Activated naive CD4-positive, alpha-beta T cell treated with anti-CD3 and anti-CD28 coated beads, Interleukin-2, amount 10 ng/mL, durations not matched to agents 7 days and 5 days (primary cell): ENCODE measurements around the gene OR7D4.
"Not testable (repeated sequence)": the region's sequence is repeated elsewhere in the genome, so short reads cannot be mapped to it uniquely, and the experiment has no call there.

Experiments
- CTCF ChIA-PET: fragments of 350-600 bp; sonication (Branson Sonifier 250); formaldehyde crosslinking; loops from one replicate; lab custom pipeline; 2021; ENCODE audit warnings: antibody characterized with exemption; lab: Charles Lee
- DNase-seq: peaks from one replicate; pipeline ENCODE4 v3.0.0-alpha.2; 2020
- H3K27ac Mint-ChIP-seq: one replicate; pipeline ENCODE4 v1.8.0; 2021; ENCODE audit warnings: mild to moderate bottlenecking, moderate library complexity, mixed read lengths
- H3K27me3 Mint-ChIP-seq: one replicate; pipeline ENCODE4 v1.8.0; 2021; ENCODE audit warnings: mild to moderate bottlenecking, mixed read lengths
- H3K36me3 Mint-ChIP-seq: one replicate; pipeline ENCODE4 v1.8.0; 2021; ENCODE audit warnings: mixed read lengths
- H3K4me1 Mint-ChIP-seq: one replicate; pipeline ENCODE4 v1.8.0; 2021; ENCODE audit warnings: mixed read lengths
- H3K4me3 Mint-ChIP-seq: one replicate; pipeline ENCODE4 v1.8.0; 2021; ENCODE audit warnings: mild to moderate bottlenecking, moderate library complexity, mixed read lengths
- H3K9me3 Mint-ChIP-seq: one replicate; pipeline ENCODE4 v1.8.0; 2021; ENCODE audit warnings: mixed read lengths

The OR7D4 gene

DNA sequence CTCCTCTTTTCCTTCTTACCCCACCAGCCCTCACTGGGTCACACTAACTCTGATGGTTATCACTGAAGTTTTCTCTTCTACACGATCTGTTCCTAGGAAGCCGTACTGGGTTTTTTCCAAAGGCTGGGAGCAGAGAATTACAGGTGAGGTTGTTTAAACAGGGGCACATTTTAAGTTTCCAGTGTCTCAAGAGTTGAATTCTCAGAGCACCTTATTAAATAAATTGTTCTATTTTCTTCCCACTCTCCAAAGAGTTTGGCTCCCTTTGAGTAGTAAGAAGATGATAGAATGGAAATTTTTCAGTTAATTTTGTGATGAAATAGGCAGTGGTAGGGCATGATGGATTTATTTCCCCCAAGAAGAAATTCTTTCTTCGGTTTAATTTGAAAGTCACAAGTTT is at the start of gene OR7D4:
Gene OR7D4, minus strand, starts transcription at position 101 of the 400 bp plus-strand sequence. CDS start 4,752 bp downstream, outside the sequence.
- DNase-seq = no peak
- H3K27me3 Mint-ChIP-seq = no peaks in the 10 kb centered on the region
- CTCF ChIA-PET = no interaction called here
- H3K4me3 Mint-ChIP-seq = no peak within 1 kb of the TSS
- H3K9me3 Mint-ChIP-seq = peaks cover 16% of the 10 kb centered on the region
- H3K27ac Mint-ChIP-seq = no peak within 1 kb of the TSS
- H3K4me1 Mint-ChIP-seq = no peaks in the 10 kb centered on the region
- H3K36me3 Mint-ChIP-seq = no peaks in the 10 kb centered on the region

DNA sequence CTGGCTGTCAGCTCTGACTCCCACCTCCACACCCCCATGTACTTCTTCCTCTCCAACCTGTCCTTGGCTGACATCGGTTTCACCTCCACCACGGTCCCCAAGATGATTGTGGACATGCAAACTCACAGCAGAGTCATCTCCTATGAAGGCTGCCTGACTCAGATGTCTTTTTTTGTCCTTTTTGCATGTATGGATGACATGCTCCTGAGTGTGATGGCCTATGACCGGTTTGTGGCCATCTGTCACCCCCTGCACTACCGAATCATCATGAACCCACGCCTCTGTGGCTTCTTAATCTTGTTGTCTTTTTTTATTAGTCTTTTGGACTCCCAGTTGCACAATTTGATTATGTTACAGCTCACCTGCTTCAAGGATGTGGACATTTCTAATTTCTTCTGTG is 31.8 kb upstream of the OR7D4 start:
- Mint-ChIP-seq H3K36me3 (no peaks in the 10 kb centered on the region), H3K27ac (no peak overlapping the region), H3K4me1 (no peaks in the 10 kb centered on the region), H3K4me3 (no peak overlapping the region), H3K27me3 (no peaks in the 10 kb centered on the region), H3K9me3 (peaks cover 29% of the 10 kb centered on the region)
- CTCF ChIA-PET = no interaction called here
- no peak for DNase-seq

DNA sequence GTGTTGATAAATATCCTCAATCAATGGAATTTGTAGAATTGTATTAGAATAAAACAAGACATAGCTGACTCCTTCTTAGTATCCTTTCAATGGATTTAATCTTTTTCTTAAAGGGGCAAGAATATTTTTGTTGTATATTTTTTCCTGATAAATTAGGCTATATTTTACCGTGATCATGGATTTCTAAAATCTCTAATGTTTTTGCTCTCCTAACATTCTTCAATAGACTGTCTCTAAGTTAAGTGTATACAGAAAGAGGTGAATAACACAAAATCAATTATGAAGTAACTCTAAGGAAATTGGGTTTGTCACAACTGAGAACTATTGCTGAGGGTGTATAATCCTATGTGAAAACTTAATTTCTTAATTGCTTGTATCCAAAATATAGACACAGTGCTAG is 31.2 kb upstream of the OR7D4 start, which contains the start of gene OR7E24:
Gene OR7E24, plus strand, starts transcription at position 301 of the 400 bp plus-strand sequence. CDS start 114 bp downstream, outside the sequence.
- H3K27ac Mint-ChIP-seq = no peak within 1 kb of the TSS
- CTCF ChIA-PET = no interaction called here

DNA sequence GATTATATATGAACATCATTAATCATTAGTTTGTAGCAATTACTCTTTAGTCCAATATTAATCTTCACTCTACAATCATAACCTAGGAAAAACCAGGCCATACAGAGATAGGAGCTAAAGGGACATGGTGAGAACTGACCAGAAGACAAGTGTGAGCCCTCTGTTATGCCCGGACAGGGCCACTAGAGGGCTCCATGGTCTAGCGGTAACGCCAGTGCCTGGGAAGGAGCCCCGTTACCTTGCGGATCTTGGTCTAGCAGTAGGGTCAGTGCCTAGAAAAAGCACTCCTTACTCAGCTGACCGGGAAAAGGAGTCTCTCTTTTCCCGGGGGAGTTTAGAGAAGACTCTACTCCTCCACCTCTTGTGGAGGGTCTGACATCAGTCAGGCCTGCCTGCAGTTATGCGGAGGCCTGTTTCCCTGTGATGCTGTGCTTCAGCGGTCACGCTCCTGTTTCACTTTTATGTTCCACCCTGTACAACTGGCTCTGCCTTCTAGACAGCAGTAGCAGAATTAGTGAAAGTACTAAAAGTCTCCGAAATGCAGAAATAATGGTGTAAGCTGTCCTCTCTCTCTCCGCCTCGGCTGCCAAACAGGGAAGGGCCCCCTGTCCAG is 13.8 kb downstream of the OR7D4 start:
- peaks cover 2% of the 10 kb centered on the region for H3K4me1 Mint-ChIP-seq
- CTCF ChIA-PET = interaction anchor here (0.6 to 2.1 kb wide), 3 partner anchors 13 to 593 kb away, joined by 3 to 9 read pairs (median 7); no protein-coding TSS in a partner anchor

More for the DNA sequence above, 31.2 kb upstream of the OR7D4 start, which contains the start of gene OR7E24:
- DNase-seq = no peak
- Mint-ChIP-seq H3K36me3 (no peaks in the 10 kb centered on the region), H3K9me3 (peaks cover 26% of the 10 kb centered on the region), H3K4me3 (no peak within 1 kb of the TSS), H3K27me3 (no peaks in the 10 kb centered on the region), H3K4me1 (no peaks in the 10 kb centered on the region)

DNA sequence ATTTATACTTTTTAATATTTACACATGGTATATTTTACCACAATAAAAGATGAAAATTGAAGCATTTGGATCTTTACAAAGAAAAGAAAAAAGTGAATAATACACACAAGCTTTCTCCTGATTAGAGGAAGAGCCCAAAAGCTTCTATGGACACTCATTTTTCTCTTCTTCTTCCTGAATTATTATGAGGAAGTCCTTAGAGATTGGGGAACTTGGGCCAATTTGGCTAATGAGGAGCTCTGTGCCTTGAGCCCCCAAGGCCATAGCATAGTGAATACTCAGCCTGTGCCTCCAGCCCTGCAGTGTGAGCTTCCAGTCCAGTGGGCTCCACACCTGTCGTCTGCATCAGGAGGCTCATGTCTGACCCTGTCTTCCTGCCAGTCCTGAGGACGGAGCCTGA is 21.3 kb downstream of the OR7D4 start:
- H3K27me3 Mint-ChIP-seq, H3K4me3 Mint-ChIP-seq, H3K4me1 Mint-ChIP-seq, DNase-seq, H3K9me3 Mint-ChIP-seq, H3K36me3 Mint-ChIP-seq, CTCF ChIA-PET, H3K27ac Mint-ChIP-seq: not testable (repeated sequence)

More for the DNA sequence above, 13.8 kb downstream of the OR7D4 start:
- no peaks in the 10 kb centered on the region for H3K36me3 Mint-ChIP-seq
- no peaks in the 10 kb centered on the region for H3K9me3 Mint-ChIP-seq
- DNase-seq = peak; percentile 73
- no peak overlapping the region for H3K4me3 Mint-ChIP-seq
- no peaks in the 10 kb centered on the region for H3K27me3 Mint-ChIP-seq
- no peak overlapping the region for H3K27ac Mint-ChIP-seq

DNA sequence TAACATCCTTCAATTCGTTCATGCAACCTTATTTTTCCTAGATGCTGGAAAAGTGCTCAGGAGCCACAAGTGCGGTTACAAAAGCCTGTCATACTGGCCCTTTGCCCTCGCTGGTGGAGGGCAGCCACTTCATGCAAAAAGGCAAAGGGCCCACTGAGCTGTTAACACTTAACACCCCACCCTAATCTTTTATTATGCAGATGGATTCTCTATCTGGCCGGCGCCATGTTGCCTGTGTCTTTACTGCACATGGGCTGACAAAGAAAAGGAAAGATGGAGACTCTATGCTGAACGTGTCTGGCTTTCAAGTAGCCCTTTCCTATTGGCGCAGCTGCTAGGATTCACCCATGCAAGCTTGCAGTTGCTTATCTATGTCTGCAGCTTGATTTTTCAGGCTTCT is 29.9 kb downstream of the OR7D4 start:
- CTCF ChIA-PET = no interaction called here
- no peak overlapping the region for H3K4me3 Mint-ChIP-seq
- H3K4me1 Mint-ChIP-seq = no peaks in the 10 kb centered on the region
- peaks cover 27% of the 10 kb centered on the region for H3K9me3 Mint-ChIP-seq
- no peaks in the 10 kb centered on the region for H3K36me3 Mint-ChIP-seq
- no peaks in the 10 kb centered on the region for H3K27me3 Mint-ChIP-seq
- H3K27ac Mint-ChIP-seq = no peak overlapping the region
- DNase-seq = no peak

DNA sequence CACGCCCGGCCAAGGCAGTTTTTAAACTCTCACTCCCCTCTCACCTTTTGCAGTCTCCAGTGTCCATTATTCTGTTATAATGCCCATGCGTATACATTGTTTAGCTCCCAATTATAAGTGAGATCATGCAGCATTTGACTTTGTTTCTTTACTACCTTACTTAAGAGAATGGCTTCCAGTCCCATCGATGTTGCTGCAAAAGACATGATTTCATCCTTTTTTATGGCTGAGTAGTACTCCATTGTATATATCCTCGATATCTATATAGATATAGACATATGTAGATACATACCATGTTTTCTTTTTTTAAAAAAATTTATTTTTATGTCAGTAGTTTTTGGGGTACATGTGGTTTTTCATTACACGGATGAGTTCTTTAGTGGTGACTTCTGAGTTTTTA is 32.2 kb downstream of the OR7D4 start:
- Mint-ChIP-seq H3K27me3 (no peaks in the 10 kb centered on the region), H3K9me3 (peaks cover 28% of the 10 kb centered on the region), H3K27ac (no peak overlapping the region), H3K36me3 (no peaks in the 10 kb centered on the region), H3K4me3 (no peak overlapping the region), H3K4me1 (no peaks in the 10 kb centered on the region)
- CTCF ChIA-PET = no interaction called here
- DNase-seq = no peak

DNA sequence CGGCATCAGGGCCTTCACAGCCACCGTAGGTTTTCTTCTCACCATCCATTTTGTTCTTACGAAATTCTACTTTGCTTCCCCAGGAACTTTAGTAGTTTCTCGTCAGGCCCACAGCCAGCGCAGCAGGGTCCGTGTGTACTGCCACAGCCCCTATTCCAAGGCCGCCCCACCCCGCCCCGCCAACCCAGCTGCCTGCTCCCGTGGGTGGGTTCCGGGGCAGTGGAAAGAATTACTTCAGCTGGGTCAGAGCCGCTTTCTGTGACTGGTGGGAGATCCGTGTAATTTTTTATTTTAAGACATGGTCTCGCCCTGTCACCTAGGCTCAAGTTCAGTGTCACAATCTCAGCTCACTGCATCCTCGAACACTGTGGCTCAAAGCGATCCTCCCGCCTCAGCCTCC is 36.4 kb downstream of the OR7D4 start:
- Mint-ChIP-seq H3K27me3 (no peaks in the 10 kb centered on the region), H3K27ac (no peak overlapping the region), H3K4me3 (no peak overlapping the region), H3K9me3 (peaks cover 19% of the 10 kb centered on the region), H3K36me3 (no peaks in the 10 kb centered on the region), H3K4me1 (no peaks in the 10 kb centered on the region)
- no peak for DNase-seq
- CTCF ChIA-PET = no interaction called here

DNA sequence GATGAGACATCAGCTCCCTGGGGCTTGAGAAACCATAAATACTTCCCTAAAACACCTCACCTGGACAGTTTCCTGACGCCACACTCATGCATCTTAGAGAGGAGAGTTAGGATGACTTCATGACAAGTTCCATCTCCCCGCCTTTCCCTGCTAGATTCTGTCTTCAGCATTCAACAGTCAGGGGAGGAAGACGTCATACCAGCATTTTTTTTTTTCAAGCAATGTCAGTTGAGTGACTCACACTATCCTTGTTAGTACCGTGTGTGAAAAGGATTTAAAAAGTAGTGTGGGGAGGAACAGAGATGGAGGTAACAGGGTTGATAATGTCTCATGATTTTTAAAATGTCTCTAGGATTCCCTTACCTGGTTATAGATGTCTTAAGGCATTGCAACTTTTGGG is 40.5 kb downstream of the OR7D4 start, which contains the start of gene OR7D2:
Gene OR7D2, plus strand, starts transcription at position 79 of the 400 bp plus-strand sequence. CDS start 6,803 bp downstream, outside the sequence.
- Mint-ChIP-seq H3K27ac (no peak within 1 kb of the TSS), H3K27me3 (no peaks in the 10 kb centered on the region), H3K4me3 (no peak within 1 kb of the TSS), H3K36me3 (no peaks in the 10 kb centered on the region), H3K4me1 (no peaks in the 10 kb centered on the region), H3K9me3 (peaks cover 14% of the 10 kb centered on the region)
- CTCF ChIA-PET = no interaction called here
- no peak for DNase-seq

DNA sequence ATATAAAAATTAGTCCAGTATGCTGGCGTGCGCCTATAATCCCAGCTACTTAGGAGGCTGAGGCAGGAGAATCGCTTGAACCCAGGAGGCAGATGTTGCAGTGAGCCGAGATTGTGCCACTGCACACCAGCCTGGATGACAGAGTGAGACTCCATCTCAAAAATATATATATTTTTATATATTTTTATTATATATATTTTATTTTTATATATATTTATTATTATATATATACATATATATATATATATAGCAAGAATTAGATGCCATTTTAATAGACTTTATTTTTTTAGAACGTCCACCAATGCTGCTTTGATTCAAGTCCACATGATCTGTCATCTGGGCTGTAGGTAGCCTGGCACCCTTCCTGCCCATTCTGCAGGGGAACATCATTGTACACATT is 44.1 kb downstream of the OR7D4 start:
- H3K4me3 Mint-ChIP-seq = no peak overlapping the region
- peaks cover 23% of the 10 kb centered on the region for H3K9me3 Mint-ChIP-seq
- CTCF ChIA-PET = no interaction called here
- H3K27me3 Mint-ChIP-seq = no peaks in the 10 kb centered on the region
- no peak for DNase-seq
- H3K4me1 Mint-ChIP-seq = no peaks in the 10 kb centered on the region
- H3K36me3 Mint-ChIP-seq = no peaks in the 10 kb centered on the region
- H3K27ac Mint-ChIP-seq = no peak overlapping the region

DNA sequence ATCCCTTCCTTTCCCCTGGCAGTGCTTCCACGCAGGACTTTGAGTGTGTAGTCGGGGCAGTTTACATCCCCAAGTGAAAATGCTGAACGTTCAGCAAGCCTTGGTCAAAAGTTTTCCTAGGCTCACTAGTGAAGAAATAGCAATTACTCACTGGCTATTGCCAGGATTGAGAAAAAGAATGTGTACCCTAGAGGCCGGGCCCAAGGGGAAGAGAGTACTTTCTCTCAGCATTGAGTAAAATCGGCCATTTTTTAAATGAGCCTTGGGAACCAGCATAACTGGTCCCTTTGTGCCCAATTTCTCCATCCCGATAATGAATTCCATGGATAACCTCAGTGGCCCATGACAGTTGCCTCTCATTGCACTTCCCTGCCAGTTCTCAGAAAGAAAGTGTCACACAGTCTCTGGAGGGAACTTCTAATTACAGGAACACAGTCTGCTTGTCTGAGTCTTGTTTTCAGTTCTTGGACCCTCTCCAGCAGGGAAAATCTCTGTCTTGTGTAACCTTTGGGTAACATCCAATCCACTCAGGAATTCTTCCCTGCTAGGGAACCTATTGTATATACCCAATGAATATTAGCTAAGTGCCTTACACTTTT is 47.9 kb downstream of the OR7D4 start:
- no peaks in the 10 kb centered on the region for H3K4me1 Mint-ChIP-seq
- CTCF ChIA-PET = no interaction called here
- H3K4me3 Mint-ChIP-seq = no peak overlapping the region
- H3K9me3 Mint-ChIP-seq = peaks cover 32% of the 10 kb centered on the region
- no peak overlapping the region for H3K27ac Mint-ChIP-seq
- DNase-seq = no peak
- H3K36me3 Mint-ChIP-seq = peaks cover 19% of the 10 kb centered on the region
- H3K27me3 Mint-ChIP-seq = no peaks in the 10 kb centered on the region

DNA sequence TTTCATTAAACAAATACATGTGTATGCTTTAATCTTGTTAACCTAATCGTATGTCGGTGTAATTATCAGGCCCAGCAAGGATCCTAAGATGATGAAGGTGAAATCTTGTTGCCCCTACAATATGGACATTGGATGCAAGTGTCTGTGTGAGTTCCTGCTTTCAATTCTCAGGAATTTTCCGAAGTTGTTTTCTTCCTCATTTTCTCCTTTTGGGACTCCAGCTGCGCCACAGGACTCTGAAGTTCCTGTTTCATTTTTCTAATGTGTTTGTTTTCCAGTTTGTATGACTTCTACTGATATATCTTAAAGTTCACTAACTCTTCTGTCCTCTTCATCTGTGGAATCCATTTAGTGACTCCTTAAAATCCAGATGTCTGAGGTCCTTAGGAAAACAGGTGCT is 52.5 kb downstream of the OR7D4 start:
- no peak overlapping the region for H3K27ac Mint-ChIP-seq
- no peak overlapping the region for H3K4me3 Mint-ChIP-seq
- CTCF ChIA-PET = no interaction called here
- H3K4me1 Mint-ChIP-seq = no peaks in the 10 kb centered on the region
- H3K27me3 Mint-ChIP-seq = no peaks in the 10 kb centered on the region
- H3K36me3 Mint-ChIP-seq = peaks cover 61% of the 10 kb centered on the region
- no peak for DNase-seq
- H3K9me3 Mint-ChIP-seq = peaks cover 49% of the 10 kb centered on the region

DNA sequence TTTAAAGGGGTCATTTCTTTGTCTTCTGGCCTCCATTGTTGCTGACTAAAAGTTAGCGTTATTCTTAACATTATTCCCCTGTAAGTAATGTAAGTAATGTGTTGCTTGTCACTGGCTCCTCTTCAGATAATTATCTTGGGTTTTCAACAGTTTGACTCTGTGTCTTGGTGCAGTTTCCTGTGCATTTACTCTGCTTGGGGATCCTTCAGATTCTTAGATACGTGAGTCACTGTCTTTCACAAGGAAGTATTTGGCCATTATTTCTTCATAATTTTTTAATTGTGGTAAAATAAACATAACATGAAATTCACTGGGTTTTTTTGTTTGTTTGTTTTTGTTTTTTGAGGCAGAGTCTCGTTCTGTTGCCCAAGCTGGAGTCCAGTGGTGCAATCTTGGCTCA is 54.1 kb downstream of the OR7D4 start:
- CTCF ChIA-PET = no interaction called here

DNA sequence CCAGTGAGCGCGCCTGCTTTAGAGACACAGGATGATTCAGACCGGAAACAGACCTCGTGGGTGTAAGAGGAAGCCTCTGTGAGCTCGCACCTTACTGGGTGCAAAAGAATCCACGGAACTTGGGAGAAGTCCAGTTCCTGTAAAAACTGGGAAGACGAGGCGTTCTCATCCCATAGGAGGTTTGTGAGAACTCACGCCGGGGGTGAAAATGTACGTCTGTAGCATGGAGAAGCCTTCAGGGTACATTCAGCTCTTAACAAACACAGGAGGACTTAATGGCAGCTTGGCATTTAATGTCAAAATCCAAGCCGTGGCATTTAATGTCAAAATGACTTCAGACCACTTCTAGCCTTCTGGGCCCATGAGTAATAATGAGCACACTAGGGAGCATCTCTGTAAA is 58.0 kb downstream of the OR7D4 start:
- H3K9me3 Mint-ChIP-seq = peaks cover 68% of the 10 kb centered on the region
- H3K27ac Mint-ChIP-seq = no peak overlapping the region
- H3K4me3 Mint-ChIP-seq = no peak overlapping the region
- H3K27me3 Mint-ChIP-seq = no peaks in the 10 kb centered on the region
- H3K36me3 Mint-ChIP-seq = peaks cover 94% of the 10 kb centered on the region
- H3K4me1 Mint-ChIP-seq = no peaks in the 10 kb centered on the region
- CTCF ChIA-PET = no interaction called here
- no peak for DNase-seq

More for the DNA sequence above, 54.1 kb downstream of the OR7D4 start:
- H3K4me1 Mint-ChIP-seq = no peaks in the 10 kb centered on the region
- no peaks in the 10 kb centered on the region for H3K27me3 Mint-ChIP-seq
- H3K9me3 Mint-ChIP-seq = peaks cover 61% of the 10 kb centered on the region
- H3K36me3 Mint-ChIP-seq = peaks cover 76% of the 10 kb centered on the region
- DNase-seq = no peak
- no peak overlapping the region for H3K4me3 Mint-ChIP-seq
- no peak overlapping the region for H3K27ac Mint-ChIP-seq
